22Rv1 (cell line): Measurements from ENCODE around the gene OR5AN1.
"Not testable (repeated sequence)": the region's sequence is repeated elsewhere in the genome, so short reads cannot be mapped to it uniquely, and the experiment has no call there.

ENCODE experiments used
- H3K27ac ChIP-seq: fragments of 450-650 bp; 2 replicates; pipeline ENCODE4 v1.5.1; 2017
- CTCF ChIP-seq: fragments of 450-650 bp; IDR thresholded peaks from 2 replicates; pipeline ENCODE4 v1.5.1; 2017; ENCODE audit warnings: mild to moderate bottlenecking
- ZFX ChIP-seq: fragments of 450-650 bp; IDR thresholded peaks from 2 replicates; pipeline ENCODE4 v1.6.1; 2017; ENCODE audit warnings: antibody characterized with exemption, borderline replicate concordance

OR5AN1 gene

GRCh38 chr11:59358595-59358994 is at the start of gene OR5AN1:
Gene OR5AN1 (plus strand): TSS chr11:59358895. CDS start chr11:59364459, 5,564 bp downstream.
- TF ChIP-seq ZFX (no peak), CTCF (no peak)
- H3K27ac ChIP-seq, result no peak within 1 kb of the TSS

- H3K27ac ChIP-seq, result no peak overlapping the region
- TF ChIP-seq ZFX, result no peak
- TF ChIP-seq CTCF, result no peak
Measured at GRCh38 chr11:59335001-59335400, 23.7 kb upstream of the OR5AN1 start.

- no peak overlapping the region for H3K27ac ChIP-seq
- TF ChIP-seq ZFX (no peak), CTCF (no peak)
Measured at GRCh38 chr11:59336176-59336575, 22.5 kb upstream of the OR5AN1 start.

- TF ChIP-seq CTCF (no peak), ZFX (no peak)
- no peak overlapping the region for H3K27ac ChIP-seq
Measured at GRCh38 chr11:59336931-59337330, 21.8 kb upstream of the OR5AN1 start.

- H3K27ac ChIP-seq, result not testable (repeated sequence)
Measured at GRCh38 chr11:59349657-59350056, 9.0 kb upstream of the OR5AN1 start.

- TF ChIP-seq CTCF (no peak), ZFX (no peak)
- no peak overlapping the region for H3K27ac ChIP-seq
Measured at GRCh38 chr11:59355226-59355625, 3.5 kb upstream of the OR5AN1 start.

GRCh38 chr11:59356561-59356960 is 2.1 kb upstream of the OR5AN1 start:
- TF ChIP-seq CTCF (no peak), ZFX (no peak)
- no peak overlapping the region for H3K27ac ChIP-seq

GRCh38 chr11:59358020-59358419 is 675 bp upstream of the OR5AN1 start:
- TF ChIP-seq CTCF (no peak), ZFX (no peak)
- no peak overlapping the region for H3K27ac ChIP-seq
